ENCODE measurements around the gene INCENP.

GRCh38 chr11:62128835-62129234 lies 5.0 kb downstream of the INCENP start:
- TF ChIP-seq CTCF (conservative IDR thresholded peaks at IDR 0.05) = no peak
- TF ChIP-seq EZH2 (IDR thresholded peaks at IDR 0.05; ENCODE audit: low read depth) = no peak

Measured in PC-9 (cell line).